NOMO-1 (cell line): ENCODE measurements around the gene FZD10.

Source experiments
- DNase-seq, 2 experiments: peaks; one replicate each; lab custom pipeline; 2025; ENCODE audit not compliant: unreplicated experiment in 2 of 2; lab: John Stamatoyannopoulos, UW

Gene FZD10

DNA sequence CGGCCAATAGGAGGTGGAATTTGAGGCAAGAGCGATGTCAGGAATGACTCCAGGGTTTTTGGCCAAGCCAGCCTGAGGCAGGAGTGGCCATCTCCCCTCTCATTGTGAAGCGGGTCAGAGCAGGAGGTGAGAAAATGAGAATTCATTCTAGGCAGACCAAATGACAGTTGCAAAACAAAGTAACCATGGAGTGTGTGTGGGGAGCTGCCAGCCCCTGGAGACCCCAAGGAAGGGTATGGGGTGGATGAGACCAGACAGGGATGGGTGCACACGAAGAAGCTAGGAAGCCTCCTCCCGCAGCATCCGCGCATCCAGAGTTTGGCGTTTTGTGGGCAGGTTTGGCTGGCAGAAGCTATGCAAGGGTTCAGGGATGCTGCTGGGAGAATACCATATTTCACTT lies 38.8 kb downstream of the FZD10 start:
- no peak for DNase-seq

DNA sequence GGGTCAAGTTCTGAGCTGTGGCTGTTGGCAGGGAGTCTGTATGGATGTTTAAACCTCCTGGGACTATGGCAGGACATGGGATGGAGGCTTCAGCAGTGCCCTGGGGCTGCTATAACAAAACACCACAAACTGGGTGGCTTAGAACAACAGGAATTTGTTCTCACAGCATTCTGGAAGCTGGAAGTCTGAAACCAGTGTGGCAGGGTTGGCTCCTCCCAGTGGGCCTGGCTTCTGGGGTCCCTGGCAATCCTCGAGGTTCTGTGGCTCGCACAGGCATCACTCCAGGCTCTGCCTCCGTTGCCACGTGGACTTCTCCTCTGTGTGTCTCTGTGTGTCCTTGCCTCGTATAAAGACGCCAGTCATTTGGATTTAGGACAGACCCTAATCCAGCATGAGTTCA lies 39.9 kb downstream of the FZD10 start:
- DNase-seq, result no peak

DNA sequence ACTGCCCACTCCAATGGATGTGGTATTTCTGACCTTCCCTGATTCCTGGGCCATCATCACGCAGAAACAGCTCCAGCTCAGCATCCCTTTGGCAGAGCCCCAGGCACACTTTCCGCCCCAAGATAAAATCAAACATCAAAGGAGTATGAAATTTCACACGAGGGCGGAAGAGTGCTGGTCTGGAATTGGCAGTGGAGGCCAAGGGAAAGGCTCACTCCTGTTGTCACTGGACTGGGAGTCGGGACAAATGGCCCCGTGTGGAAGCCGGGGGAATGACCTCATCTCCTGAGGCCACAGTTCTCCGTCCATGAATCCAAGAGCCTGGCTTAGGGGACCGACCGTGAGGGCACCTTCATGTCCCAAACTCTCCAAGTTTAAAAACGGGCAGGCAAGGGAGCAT lies 40.9 kb downstream of the FZD10 start:
- DNase-seq, result no peak

DNA sequence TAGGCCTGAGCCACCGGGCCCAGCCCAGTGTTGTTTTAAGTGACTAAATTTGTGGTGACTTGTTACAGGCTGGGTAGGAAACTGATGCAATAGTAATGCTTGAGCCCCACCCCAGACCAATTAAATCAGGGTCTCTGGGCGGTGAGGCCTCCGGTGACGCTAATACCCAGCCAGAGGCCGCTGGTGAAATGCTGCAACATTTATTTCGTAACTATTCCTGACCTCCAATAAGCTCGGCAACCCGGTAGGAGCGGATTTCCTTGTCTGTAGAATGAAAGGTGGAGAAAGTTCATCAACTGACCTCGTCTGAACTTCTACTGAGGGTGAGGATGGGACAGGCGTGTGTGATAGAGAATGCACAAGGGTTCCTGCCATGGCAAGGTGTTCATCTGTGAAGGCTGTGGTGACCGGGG lies 42.3 kb downstream of the FZD10 start:
- peak; percentile 72 to 75 for DNase-seq

DNA sequence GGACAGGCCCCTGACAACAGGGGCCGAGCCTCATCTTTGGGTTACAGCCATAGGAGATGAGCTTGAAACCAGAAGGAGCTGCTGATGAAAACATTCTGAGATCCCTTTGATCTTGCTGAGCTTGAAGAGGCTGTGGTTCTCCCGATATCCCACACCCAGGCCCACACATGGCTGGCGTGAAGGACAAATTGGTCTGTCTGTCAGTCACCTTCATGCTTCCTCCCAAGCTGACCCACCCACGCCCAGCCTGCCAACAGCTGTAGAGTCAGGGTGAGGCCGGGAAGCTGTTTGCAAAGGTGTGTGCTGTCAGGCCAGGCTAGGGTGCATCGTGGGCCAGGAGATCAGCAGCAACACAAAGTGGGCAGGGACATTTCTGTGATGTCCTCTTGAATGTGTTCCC lies 43.2 kb downstream of the FZD10 start:
- no peak for DNase-seq

DNA sequence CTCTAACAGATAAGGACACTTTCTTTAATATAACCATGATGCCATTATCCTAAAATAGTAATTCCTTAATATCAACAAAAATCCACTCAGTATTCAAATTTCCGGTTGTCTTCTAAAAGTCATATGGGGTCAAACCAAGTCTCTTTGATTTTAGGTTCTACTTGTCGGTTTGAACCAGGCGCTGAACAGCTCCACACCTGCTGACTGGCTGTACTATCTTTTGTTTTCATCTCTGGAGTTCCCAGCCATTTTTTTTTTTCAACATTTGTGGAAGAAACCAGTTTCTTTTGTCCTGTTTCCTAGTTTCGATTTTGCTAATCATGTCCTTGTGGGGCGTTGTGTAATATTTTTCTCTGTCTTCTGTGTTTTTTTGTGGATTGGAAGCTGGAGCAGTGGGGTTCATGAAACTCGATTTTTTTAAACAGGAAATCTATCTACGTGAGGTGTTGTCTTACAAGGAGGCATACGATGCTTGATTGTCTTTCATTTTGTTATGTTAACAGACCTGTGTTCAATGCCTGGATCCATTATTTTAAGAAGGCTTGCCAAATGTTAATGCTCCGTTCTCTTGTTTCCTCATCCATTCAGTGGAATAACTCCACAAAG lies 50.2 kb downstream of the FZD10 start:
- DNase-seq, result peak; percentile 0 to 3

DNA sequence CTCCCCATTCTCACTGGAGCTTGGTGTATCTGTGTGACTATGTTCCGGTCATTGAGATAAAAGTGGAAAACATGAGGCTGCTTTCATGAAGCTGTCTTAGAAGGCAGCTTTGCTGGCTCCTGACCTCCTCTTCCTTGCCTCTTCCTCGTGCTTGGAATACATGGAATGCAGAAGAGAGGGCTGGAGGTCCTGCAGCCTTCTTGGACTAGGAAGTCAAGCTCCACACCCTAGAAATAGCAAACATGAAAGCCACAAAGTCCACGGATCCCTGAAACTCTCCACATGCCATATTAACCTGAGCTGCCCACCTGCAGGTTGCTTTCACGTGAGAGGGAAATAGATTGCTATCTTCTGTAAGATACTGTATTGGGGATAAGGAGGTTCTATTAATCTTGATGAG lies 51.0 kb downstream of the FZD10 start:
- DNase-seq, result no peak

DNA sequence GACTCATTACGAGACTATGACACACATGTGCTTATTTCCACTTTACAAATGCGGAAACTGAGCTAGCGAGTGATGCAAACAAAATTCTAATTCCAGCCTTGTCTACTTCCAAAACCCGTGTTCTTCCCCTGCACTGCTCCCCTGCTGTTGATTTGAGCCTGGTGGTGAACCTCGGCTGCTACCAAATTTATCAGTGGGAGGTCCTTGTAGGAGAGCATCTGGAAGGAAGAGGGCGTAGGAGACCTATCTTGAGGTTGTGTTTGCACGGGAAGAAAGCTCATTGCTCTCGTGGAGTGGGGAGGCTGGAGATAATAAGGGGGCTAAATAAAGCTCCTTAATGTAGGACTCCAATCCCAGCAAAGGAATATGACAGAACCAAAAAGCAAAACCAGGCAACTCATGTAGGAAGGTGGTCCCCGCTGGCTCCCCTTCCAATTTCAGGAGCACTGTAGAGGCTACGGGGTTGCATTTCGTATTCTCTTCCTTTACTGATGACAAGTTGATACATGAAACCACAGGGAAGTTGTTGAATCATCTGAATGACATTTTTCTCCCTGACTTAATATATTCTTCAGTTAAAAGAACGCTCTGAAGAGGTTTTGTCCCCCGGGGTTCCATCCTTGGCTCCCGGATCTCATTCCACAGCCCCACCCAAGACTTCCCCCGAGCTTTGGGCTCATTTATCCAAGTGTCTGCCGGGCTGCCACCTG lies 52.6 kb downstream of the FZD10 start:
- no peak for DNase-seq
